Measurements from ENCODE around the gene CSMD2.

GRCh38 chr1:33820804-33821203 is 344.2 kb downstream of the CSMD2 start:
- TF ChIP-seq POLR2AphosphoS5 (IDR thresholded peaks at IDR 0.05; ENCODE audit: low read depth, low read length) (no peak), TAF1 (IDR thresholded peaks at IDR 0.05; ENCODE audit: borderline replicate concordance, insufficient read depth, low read length) (no peak), REST (IDR thresholded peaks at IDR 0.05; ENCODE audit: insufficient read depth in 1 of 2, low read depth in 2 of 2, low read length in 2 of 2) (no peak)

Data from PFSK-1 (cell line).